Measurements from ENCODE around the gene SERPINB5.

GRCh38 chr18:63431180-63431579 is 45.6 kb upstream of the SERPINB5 start:
- no peak for TF ChIP-seq CTCF (conservative IDR thresholded peaks at IDR 0.05; ENCODE audit: low read depth, low read length)
- TF ChIP-seq EZH2 (IDR thresholded peaks at IDR 0.05; ENCODE audit: borderline replicate concordance, low read depth, low read length, poor library complexity, severe bottlenecking): no peak
